HG03066 (cell line): Measurements from ENCODE around the gene ALDH1B1.

Experiments
- ATAC-seq: cut with Tn5 transposase; IDR thresholded peaks from one replicate; pipeline ENCODE4 v1.9.1; 2021; ENCODE audit warnings: low read depth; ENCODE audit not compliant: unreplicated experiment

Gene ALDH1B1

GRCh38 chr9:38412751-38413150 is 20.2 kb downstream of the ALDH1B1 start:
- ATAC-seq: no peak

DNA sequence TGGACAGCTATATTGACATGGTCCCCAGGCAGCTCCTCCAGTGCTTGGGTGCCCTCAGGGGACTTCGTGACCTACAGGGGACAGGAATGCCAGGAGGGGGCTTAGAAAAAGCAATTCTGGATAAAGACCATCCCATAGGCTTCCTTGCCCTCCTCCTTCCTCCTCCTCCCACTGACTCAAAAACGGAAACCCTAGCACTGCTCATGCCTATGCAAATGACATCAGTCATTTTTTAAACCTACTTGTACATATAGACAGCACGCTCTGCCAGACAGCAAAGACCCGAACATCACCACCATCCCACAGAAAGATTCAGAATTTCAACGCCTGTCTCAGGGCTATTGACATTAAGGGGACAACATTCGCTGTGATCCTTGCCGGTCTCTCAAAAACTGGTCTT is 20.8 kb downstream of the ALDH1B1 start:
- no peak for ATAC-seq

- ATAC-seq: no peak
These were observed 21.7 kb downstream of the ALDH1B1 start for GRCh38 chr9:38414040-38414723.

GRCh38 chr9:38415856-38416255 is 23.4 kb downstream of the ALDH1B1 start:
- no peak for ATAC-seq

DNA sequence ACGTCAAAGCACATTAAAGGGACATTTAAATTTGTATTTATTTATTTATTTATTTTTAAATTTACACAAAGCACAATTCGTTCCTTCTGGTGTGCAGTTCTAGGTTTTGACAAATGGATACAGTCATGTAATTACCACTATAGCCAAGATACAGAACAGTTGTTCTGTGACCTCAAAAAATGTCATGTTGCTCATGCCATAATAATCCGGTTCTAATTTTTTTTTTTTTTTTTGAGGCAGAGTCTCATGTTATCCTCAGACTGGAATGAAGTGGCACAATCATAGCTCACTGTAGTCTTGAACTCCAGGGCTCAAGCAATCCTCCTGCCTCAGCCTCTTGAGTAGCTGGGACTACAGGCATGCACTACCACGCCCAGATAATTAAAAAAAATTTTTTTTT is 24.0 kb downstream of the ALDH1B1 start:
- ATAC-seq: no peak

- ATAC-seq: no peak
These were observed 24.8 kb downstream of the ALDH1B1 start for GRCh38 chr9:38417003-38417945.

DNA sequence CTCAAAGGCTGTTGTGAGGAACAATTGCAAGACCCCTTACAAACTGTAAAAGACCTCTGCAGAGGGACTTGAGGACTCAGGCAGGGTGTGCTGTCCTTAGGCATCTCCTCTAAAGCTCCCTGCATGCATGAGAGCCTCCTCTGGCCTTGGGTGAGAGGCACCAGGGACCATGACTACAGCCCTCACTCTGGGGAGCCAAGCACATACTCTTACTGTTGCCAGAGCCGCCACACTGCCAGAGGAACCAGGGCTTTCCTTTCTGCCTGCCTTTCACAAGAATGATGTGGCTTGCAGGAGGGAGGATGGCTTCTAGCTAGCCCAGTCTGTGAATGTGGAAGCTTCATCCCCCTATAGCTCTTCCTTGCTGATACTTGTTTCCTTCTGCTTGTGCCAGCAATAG is 25.9 kb downstream of the ALDH1B1 start:
- ATAC-seq: no peak

DNA sequence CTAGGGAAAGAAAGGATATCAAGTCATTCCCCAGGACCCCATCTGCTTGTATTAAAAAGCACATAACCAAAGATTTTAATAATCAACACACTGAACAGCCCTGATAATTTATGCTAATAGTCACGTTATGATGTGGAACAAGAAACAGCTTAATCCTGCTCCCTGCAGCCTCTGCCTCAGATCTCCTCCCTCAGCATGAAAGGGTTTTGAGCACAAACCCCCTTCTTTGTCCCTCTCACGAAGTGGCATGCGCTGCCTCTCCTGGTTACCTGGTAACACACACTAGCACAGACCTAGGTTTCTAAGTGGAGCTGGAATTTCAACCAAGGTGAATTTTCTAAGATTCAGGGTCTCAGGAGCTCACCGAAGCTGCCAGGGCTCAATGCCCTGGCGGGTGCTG is 26.7 kb downstream of the ALDH1B1 start:
- ATAC-seq: no peak

DNA sequence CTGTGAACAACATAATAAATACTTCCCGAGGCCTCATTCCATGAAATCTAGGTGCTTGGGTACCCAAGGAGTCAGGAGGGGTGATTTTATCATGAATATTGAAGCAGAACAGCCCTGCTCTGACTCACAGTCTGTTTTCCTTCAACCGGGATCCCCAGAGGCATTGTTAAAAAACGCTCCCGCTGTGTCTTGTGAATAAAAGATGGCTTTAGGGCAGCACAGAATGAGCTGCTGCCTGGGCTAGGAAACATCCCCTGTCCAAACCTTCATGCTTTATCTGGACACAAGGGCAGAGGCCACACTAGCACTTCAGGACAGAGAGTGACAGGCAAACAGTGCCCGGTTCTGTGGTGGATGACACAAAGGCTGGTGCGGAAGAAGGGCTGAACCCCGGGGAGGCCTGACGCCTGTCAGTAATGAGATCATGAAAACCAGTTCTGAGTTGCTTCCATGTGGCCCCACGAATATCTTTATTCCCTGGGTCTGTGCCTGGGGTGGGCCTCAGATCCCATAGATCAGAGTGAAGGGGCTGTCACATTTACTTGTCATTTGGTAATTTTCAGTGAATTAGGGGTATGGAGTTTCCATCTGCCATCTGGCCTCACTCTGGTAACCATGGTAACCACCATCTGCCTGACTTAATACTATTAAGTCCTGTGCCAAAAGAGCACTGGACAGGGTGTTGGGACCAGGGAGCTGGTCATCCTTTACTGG is 29.2 kb downstream of the ALDH1B1 start:
- no peak for ATAC-seq

DNA sequence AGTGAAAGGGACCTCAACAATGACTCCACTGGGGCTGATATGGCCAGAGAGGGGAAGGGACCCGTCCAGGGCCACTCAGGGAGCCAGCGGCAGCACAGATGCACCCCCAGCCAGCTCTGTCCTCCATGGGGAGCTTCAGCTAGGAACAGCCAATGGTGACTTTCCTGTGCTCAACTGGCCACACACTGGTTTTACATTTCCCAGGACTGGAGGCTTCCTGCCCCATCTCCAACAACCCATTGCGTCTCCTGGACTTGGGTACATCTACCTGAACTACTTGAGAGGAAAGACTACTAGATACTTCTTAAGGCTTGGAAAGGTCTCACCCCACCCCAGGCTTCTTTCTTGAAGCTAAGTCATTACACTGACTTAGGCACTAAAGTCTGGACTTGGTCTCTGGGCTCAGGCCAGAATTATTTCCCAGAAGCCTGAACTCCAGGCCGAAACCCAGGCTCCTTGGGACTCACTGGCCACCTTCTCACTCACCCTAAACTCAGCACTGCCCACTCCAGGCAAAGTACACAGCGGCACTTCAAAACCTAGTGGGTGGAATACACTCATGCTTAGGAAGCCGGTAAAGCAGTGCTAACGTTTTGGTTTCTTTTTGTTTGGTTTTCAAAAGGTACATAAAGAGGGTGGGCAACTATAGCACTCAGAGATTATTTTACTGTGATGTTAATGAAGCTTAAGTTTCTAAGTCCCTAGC is 30.2 kb downstream of the ALDH1B1 start:
- ATAC-seq: no peak

DNA sequence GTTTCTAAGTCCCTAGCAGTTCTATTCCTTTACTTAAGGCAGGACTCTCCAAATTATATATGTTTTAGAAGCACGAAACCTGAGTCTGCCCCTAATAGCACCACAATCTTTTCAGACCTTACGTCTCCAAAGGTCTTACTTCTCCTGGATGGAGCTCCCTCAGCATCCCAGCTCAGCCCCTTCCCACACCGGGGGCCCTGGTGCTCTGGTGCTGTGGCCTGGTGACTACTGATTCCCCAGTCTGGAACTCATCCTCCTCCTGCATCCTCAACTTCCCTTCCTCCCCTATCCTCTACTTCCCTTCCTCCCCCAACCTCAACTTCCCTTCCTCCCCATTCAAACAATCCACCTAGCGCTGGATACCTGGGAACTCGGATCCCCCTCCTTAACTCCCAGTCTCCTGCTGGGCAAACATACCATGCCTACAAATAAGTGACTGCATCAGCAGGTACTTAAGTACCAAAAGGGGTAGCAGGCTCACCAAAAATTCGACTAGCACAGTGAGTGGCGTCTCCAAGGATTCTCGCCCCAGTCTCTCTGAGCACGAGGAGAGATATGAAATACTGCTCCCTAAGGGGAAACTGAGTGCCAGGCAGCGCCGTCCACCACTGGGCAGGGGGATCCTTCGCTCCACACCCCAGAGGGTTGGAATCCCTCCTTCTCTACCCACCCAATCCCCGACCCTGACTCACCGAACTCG is 30.9 kb downstream of the ALDH1B1 start:
- ATAC-seq: no peak

DNA sequence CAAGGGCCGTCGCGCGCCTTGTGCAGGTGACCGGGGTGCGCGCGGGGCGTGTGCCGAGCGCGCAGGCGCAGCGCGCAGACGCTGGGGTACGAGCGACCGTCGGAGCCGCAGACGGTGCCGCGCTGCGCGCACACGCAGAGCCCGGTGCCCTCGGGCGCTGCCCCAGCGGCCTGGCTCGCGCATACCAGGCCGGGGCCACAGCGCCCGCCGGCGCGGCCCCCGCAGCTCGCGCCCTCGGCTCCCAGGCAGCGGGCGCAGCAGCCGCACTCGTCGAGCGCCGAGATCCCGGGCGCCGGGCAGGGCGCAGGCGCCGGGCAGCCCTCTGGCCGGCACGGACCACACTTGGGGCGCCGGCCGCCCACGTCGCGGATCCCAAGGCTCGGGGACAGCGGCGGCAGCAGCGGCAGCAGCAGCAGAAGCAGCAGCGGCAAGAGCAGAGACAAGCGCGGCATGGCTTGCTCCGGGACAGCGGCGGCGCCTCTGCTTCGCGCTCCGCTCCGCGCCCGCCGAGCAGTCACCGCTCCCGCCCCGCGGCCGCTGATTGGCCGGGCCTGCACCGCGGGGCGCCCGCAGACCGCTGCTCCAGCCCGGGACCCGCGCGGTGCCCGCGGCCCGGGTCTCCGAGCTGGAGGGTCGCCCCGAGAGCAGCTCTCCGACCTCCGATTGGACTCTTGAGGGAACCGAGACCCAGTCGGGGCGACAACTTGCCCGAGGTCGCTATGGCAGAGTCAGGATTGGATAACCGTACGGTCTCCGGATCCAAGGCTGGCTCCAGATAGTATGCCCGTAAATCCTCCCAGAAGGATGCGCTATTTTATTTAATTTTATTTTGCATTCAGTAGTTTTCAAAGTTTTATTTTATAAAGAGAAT is 31.7 kb downstream of the ALDH1B1 start, which contains the start of gene IGFBPL1:
Gene IGFBPL1 (minus strand): TSS at position 482 of the 871 bp plus-strand sequence. CDS start 30 bp downstream, at position 452.
- ATAC-seq: no peak

DNA sequence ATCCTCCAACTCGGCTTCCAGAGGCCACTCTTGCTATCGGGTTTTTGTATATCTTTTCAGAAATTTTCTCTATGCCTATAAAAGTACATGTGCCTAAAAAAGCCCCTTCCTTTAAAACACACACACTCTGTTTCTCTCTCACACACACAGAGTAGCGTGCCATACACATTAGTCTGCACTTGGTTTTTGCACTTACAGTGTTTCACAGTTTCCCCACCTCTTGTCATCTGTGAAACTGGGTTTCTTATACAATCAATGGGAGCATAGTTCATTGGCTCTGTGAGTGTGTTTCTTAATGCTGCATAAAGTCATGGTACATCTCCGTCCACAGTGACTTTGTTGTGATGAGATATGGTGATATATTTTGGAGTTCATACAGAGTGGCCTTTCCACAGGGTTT is 32.4 kb downstream of the ALDH1B1 start:
- ATAC-seq: no peak

DNA sequence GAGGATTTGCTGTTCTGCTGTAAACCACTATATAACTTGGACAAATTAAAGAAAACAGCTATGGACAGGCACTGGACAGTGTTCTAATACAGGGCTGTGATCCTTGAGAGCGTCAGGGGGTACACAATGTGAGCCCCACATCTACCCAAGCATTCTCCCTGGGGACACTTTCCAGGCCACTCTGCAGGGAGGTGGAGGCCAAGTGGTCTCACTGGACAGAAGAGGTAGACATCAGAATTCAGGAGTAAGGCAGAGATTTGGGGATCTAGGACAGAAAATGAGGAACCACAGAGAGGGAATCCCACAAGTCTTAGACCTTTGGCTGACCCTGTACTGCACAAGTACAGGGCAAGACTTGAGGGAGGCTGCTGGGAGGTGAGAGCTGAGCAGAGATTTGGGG is 35.6 kb downstream of the ALDH1B1 start:
- ATAC-seq: no peak

GRCh38 chr9:38431116-38431515 is 38.6 kb downstream of the ALDH1B1 start:
- no peak for ATAC-seq

- ATAC-seq: no peak
These were observed 40.5 kb downstream of the ALDH1B1 start for GRCh38 chr9:38432922-38433510.

DNA sequence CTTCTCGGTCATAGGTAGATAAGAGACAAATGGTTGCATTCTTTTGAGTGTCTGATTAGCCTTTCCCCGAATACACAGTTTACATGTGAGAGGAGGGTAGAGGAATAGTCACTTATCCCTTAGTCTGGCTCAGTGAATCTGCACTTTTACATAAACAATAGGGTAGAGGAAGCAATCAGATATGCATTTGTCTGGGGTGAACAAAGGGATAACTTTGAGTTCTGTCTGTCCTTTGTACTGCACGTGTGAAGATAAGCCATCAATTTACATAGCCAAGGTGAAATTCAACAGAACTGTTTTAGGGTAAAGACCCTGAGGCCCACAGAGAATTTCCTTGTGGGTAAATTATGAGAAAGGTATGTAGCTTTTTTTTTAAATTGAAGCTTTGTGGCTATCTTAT is 41.9 kb downstream of the ALDH1B1 start:
- ATAC-seq: no peak

GRCh38 chr9:38434853-38435252 is 42.4 kb downstream of the ALDH1B1 start:
- ATAC-seq: no peak

DNA sequence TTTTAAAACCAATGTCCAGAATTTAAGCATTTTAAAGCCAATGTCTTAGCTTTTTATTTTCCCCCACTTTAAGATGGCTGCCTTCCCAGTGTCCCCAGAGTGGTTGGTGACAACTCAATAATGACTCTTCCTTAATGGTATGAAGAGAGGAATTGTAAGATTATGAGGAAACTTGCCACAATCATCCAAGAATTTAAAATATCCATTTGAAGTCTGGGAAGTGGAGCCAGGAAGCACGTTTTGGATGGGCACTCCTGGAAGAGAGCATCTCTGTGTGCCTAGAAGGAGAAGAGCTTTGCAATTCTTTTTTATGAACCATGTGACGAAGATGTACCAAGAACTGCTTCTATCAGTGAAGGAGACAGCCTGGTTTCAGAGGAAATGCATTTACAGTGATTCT is 43.0 kb downstream of the ALDH1B1 start:
- ATAC-seq: no peak
